Coronary artery (tissue), 2 donors: ENCODE measurements around the gene PUS3.
A peak's percentile ranks its signal among the peaks of the same experiment; 100 is the strongest.
"Not testable (repeated sequence)": the region's sequence is repeated elsewhere in the genome, so short reads cannot be mapped to it uniquely, and the experiment has no call there.

Experiments
- DNase-seq: peaks from one replicate; pipeline ENCODE4 v3.0.0-alpha.2; 2017; ENCODE audit warnings: low spot score
- H3K27ac ChIP-seq, 2 donors: fragments of 200-600 bp; sonication (generic); one replicate each; pipeline ENCODE4 v1.5.1; 2016 to 2019
- H3K4me3 ChIP-seq: fragments of 200-600 bp; sonication (generic); 2 replicates; pipeline ENCODE4 v1.5.1; 2016; ENCODE audit warnings: mild to moderate bottlenecking, moderate library complexity
- TF ChIP-seq, protein P1 (sequence below): fragments of 200-600 bp; sonication (generic); IDR thresholded peaks from one replicate; pipeline ENCODE4 v1.5.1; 2019; ENCODE audit warnings: antibody characterized with exemption

PUS3 gene

GRCh38 chr11:125916683-125917347 lies 13.8 kb upstream of the PUS3 start:
- TF ChIP-seq, protein P1, sequence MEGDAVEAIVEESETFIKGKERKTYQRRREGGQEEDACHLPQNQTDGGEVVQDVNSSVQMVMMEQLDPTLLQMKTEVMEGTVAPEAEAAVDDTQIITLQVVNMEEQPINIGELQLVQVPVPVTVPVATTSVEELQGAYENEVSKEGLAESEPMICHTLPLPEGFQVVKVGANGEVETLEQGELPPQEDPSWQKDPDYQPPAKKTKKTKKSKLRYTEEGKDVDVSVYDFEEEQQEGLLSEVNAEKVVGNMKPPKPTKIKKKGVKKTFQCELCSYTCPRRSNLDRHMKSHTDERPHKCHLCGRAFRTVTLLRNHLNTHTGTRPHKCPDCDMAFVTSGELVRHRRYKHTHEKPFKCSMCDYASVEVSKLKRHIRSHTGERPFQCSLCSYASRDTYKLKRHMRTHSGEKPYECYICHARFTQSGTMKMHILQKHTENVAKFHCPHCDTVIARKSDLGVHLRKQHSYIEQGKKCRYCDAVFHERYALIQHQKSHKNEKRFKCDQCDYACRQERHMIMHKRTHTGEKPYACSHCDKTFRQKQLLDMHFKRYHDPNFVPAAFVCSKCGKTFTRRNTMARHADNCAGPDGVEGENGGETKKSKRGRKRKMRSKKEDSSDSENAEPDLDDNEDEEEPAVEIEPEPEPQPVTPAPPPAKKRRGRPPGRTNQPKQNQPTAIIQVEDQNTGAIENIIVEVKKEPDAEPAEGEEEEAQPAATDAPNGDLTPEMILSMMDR: no peak
- no peak overlapping the region for H3K4me3 ChIP-seq
- DNase-seq: no peak
- no peak overlapping the region for H3K27ac ChIP-seq

- not testable (repeated sequence) for H3K27ac ChIP-seq, H3K4me3 ChIP-seq, DNase-seq
These were observed 11.6 kb upstream of the PUS3 start for GRCh38 chr11:125914601-125915000.

GRCh38 chr11:125910226-125910849 lies 7.3 kb upstream of the PUS3 start:
- Histone ChIP-seq H3K27ac (no peak overlapping the region), H3K4me3 (no peak overlapping the region)
- no peak for DNase-seq
- TF ChIP-seq, protein P1: no peak

- Histone ChIP-seq H3K27ac (no peak overlapping the region), H3K4me3 (peak overlapping the region; percentile 70)
- TF ChIP-seq, protein P1: no peak
- DNase-seq: no peak
These were observed 1.7 kb upstream of the PUS3 start for GRCh38 chr11:125904678-125905077.

DNA sequence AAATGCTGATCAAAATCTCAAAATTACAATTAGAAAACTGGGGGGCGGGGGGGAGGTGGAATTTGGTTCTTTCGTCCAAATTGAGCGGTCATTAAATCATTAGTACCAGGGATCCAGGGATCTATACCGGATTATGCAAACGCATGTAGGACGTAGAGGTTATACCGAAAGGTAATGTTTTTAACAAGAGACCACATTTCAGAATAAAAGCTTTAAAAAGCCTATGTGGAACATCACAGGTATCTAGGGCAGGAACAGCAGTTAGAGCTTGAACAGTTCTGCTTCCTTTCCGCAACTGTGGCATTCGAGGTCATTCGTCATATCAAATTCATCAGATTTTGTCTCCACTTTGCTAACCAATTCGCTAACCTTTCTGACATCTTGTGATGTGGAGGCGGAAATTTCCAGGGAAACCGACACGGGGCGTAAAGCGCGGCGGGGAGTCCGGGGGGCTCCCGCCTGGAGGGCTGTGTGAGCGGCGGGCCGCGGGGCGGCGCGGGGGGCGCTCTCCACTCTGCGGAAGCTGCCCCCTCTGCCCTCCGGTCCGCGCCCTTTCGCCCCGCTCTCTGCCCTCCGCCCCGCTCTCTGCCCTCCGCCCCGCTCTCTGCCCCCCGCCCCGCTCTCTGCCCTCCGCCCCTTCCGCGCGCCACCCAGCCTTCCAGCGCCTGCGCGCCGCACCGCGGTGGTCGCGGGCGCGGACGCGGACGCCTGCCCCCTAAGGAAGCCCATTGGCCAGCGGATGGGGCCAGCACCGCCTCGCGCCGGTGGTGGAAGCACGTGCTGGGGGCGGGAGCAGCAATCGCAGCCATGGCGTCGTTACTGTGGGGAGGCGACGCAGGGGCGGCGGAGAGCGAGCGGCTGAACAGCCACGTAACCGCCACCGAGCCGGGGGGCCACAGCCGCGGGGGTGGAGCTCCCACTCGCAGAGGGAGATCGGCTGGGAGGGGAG lies 979 bp upstream of the PUS3 start, which contains the start of gene DDX25:
DDX25 (plus strand) TSS at position 798 of the 949 bp plus-strand sequence; CDS start at position 808, 10 bp downstream.
- DNase-seq: no peak
- Histone ChIP-seq H3K27ac (no peak within 1 kb of the TSS), H3K4me3 (peak within 1 kb of the TSS; percentile 70)
- TF ChIP-seq, protein P1: no peak

GRCh38 chr11:125902277-125902926 lies 604 bp downstream of the PUS3 start:
- H3K27ac ChIP-seq: peak overlapping the region; percentile 56 to 66
- TF ChIP-seq, protein P1: no peak
- DNase-seq: no peak
- H3K4me3 ChIP-seq: peak overlapping the region; percentile 70

- TF ChIP-seq, protein P1: no peak
- no peak for DNase-seq
- Histone ChIP-seq H3K27ac (no peak overlapping the region), H3K4me3 (peak overlapping the region; percentile 70)
These were observed 1.1 kb downstream of the PUS3 start for GRCh38 chr11:125901872-125902271.
